KBM-7 (cell line): ENCODE data around the gene PEX11B.

Source experiments
- DNase-seq: peaks from one replicate; pipeline ENCODE4 v3.0.0-alpha.2; 2015
- in situ Hi-C: fragments of 300-500 bp; cut with MboI; formaldehyde crosslinking; loops from 2 replicates; pipeline ENCODE4 v1.14.3; 2020; ENCODE audit warnings: low sequenced_read_pairs, low pct_unique_long_range_greater_than_20kb, mixed read lengths

Gene PEX11B

GRCh38 chr1:145885738-145886287 is 32.7 kb downstream of the PEX11B start, which contains the start of gene ANKRD35:
Gene ANKRD35 (minus strand): TSS chr1:145885866. CDS start chr1:145885758, 108 bp downstream.
- DNase-seq: peak; percentile 79
- in situ Hi-C loops: no loop called here

GRCh38 chr1:145884675-145885074 is 33.8 kb downstream of the PEX11B start:
- no peak for DNase-seq
- in situ Hi-C loops: no loop called here

- in situ Hi-C loops: no loop called here
- peak; percentile 48 for DNase-seq
These were observed 38.7 kb downstream of the PEX11B start for GRCh38 chr1:145879775-145880174.

GRCh38 chr1:145878724-145879123 is 39.8 kb downstream of the PEX11B start:
- no peak for DNase-seq
- in situ Hi-C loops: no loop called here

- in situ Hi-C loops: no loop called here
- no peak for DNase-seq
These were observed 40.5 kb downstream of the PEX11B start for GRCh38 chr1:145877923-145878486.

- in situ Hi-C loops: no loop called here
These were observed 43.9 kb downstream of the PEX11B start for GRCh38 chr1:145874646-145875045.

GRCh38 chr1:145871994-145872924 is 46.3 kb downstream of the PEX11B start:
- in situ Hi-C loops: no loop called here
- peak; percentile 70 for DNase-seq

More at GRCh38 chr1:145874646-145875045, 43.9 kb downstream of the PEX11B start:
- DNase-seq: no peak

GRCh38 chr1:145868232-145868631 is 50.3 kb downstream of the PEX11B start:
- in situ Hi-C loops: no loop called here
- DNase-seq: no peak

- DNase-seq: no peak
- in situ Hi-C loops: no loop called here
These were observed 55.1 kb downstream of the PEX11B start for GRCh38 chr1:145863282-145864018.
